SW480 (cell line): ENCODE results near the gene SOX8.

Source experiments
- DNase-seq: peaks from one replicate; pipeline ENCODE4 v3.0.0-alpha.2; 2016; ENCODE audit warnings: low spot score

The SOX8 gene

DNA sequence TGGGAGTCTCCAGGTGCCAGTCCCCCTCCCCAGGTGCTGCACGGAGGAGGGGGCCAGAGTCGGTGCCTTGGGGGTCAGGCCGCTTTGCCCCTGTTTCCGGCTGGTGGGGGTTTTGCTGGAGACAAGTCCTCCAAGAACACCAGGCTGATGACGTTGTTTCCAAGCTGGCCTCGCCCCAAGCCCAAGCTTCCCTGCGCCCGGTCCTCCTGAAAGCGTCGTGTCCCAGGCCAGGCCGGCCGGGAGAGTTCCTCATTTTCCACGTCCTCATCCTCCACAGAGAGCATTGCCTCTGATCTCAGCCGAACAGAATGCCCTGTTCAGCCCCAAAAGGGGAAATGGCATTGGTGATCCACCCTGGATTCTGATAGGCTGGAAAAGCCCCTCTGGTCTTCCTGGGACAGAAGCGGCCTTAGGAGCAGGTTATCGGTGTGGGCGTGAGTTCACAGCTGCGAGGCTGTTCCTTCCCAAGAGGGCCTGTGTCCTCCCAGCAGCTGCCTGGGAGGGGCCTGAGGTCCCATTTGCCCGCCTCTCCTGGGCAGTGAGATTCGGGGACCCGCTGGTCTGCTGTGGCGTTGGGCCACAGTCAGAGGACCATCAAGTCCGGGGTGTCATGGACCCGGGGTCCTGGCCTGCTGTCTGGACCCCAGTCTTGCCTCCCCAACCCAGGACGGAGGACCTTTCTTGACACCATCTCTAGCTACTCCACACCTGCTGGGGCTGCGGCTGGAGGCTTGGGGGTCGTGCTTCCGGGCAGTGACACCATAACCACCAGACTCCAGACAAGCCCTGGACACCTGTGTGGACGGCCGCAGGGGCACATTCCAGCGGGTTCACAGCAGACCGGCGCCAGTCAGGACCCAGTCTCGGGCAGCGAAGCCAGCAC is 7.1 kb downstream of the SOX8 start:
- no peak for DNase-seq

- DNase-seq = no peak
These were observed 7.8 kb downstream of the SOX8 start for GRCh38 chr16:989354-989814.

- DNase-seq = no peak
These were observed 9.1 kb downstream of the SOX8 start for GRCh38 chr16:990516-991291.

GRCh38 chr16:991345-991744 is 9.8 kb downstream of the SOX8 start:
- DNase-seq = no peak

DNA sequence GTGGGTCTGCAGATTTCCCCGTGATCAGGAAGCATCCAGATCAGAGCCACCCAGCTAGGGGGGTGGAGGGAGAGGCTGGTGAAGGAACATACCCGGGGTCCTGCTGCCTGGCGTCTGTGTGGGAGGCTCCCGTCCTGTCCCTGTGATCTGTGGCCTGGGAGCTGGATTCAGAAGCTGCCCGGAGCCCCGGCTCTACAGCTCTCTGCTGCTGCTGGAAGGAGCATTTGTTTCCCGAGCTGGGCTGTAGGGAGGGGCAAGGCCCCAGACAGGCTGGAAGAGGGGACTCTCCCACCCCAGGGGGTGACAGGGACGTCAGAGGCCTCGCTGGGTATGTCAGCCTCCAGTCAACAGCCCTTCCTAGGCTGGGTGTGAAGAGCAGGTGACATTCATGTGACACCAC is 10.2 kb downstream of the SOX8 start:
- no peak for DNase-seq

- DNase-seq = no peak
These were observed 12.2 kb downstream of the SOX8 start for GRCh38 chr16:993731-994130.

DNA sequence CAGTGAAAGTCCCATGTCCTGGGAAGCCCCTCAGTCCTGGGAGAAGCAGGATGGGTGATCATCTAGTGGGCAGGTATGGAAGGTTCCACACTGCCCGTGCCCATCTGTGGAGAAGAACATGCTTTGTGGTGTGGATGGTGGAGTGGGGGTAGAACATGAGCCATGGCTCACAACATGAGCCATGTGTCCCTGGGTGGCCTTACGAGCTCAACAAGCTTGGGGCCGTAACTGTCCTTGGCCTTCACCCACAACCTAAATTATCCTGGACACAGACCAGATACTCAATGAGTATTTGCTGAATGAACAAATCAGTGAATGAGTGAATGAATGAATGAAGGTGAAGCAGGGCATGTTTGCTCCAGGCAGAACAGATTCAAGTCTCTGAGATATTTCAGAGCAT is 13.5 kb downstream of the SOX8 start:
- DNase-seq = no peak

DNA sequence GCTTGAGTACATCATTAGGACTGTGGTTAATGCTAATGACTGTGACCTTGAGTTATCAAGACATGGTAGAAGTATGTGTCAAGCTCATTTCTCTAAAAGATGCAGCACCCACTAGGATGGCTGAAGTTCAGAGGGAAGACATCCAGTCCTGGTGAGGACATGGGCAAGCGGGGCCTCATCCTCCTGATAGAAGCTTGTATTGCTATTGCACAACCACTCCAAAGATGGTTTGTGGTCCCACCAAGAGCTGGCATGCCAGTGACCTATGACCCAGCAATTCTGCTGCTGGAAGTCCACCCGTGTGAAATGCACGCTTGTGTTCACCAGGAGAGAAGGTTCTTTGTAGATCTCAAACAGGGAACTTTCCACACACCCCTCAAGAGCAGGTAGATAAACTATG is 14.2 kb downstream of the SOX8 start:
- DNase-seq = no peak

- DNase-seq = no peak
These were observed 15.1 kb downstream of the SOX8 start for GRCh38 chr16:996681-997080.

DNA sequence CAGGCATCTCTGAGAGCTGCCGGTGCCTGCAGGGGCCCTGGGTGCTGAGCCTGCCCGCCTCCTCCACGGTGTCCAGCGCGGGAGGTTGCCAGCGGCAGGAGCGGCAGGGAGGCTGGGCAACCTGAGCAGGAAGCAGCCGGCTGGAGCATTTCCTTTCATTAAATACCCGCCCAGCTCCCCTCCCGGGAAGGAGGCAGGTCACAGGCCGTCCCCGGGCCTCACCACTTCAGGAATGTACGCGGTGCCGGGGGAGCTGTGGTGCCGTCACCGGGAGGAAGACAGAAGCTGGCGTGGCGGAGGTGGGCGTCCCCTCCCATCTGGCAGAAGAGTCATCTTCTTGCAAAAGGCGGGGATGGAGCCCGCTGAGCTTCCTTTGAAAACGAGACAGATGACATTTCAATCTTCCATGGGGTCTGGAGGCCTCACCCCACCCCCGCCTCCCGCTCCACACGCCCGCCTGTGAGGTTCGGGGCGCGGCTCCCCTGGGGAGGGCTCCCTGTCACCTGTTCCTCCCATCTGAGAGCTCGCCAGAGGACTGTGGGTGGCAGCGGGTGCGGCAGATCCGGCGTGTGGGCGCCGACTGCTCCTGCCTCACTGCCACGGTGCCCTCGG is 16.0 kb downstream of the SOX8 start:
- peak; percentile 82 for DNase-seq

DNA sequence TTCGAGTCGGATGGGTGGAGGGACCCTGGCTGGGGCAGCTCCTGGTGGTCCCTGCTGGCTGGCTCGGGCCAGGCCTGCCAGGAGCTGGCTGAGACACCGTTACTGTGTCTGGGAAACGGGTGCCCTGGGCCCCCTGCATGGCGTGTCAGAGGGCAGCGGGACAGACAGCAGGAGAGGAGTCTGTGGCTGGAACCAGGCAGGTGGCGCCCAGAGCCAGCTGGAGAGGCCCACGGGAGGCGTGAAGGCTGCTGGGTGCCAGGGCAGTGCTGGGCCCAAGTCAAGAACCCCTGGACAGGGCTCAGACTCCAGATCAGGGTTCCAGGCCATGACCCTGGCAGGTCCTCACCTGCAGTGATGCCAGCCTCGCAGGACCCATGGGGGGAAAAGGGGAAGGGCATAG is 16.6 kb downstream of the SOX8 start:
- DNase-seq = no peak

GRCh38 chr16:998615-999014 is 17.0 kb downstream of the SOX8 start:
- DNase-seq = no peak

DNA sequence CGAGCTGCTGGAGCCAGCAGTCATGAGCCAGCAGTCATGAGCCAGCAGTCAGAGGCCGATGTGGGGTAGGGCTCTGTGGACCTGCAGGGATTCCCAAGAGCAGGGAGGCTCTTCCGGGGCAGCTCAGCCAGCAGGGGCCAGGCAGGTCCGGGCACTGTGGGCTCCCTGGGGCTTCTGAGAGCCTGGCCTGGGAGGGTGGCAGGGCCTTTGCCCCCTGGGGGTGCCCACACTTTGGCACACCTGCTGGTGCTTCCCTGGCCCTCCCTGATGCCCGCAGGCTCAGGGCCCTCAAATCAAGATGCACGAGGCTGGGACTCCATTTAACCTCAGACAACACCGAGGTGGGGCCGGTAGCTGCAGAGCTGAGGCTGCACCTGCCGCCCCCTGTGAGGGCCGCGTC is 18.1 kb downstream of the SOX8 start:
- DNase-seq = no peak

DNA sequence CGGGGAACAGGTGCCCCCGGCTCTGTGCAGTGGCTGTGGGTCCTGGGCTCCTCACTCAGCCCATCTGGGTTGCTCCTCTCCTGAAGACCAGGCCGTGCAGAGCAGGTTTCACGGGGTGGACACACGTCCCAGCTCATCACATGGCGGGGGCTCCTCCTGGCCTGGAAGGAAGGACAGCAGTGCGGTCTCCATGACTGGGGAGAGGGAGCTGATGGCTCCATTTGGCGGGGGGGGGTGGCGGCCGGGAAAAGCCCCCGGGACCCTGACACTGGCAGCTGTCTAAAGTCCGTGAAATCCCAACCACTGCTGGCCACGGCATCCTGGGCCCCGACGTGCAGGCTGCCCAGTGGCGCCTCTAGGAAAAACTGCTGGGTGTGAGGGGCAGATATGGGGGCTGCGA is 19.0 kb downstream of the SOX8 start:
- no peak for DNase-seq

- no peak for DNase-seq
These were observed 19.5 kb downstream of the SOX8 start for GRCh38 chr16:1001096-1001495.

GRCh38 chr16:1002399-1003166 is 21.0 kb downstream of the SOX8 start:
- peak; percentile 91 for DNase-seq

DNA sequence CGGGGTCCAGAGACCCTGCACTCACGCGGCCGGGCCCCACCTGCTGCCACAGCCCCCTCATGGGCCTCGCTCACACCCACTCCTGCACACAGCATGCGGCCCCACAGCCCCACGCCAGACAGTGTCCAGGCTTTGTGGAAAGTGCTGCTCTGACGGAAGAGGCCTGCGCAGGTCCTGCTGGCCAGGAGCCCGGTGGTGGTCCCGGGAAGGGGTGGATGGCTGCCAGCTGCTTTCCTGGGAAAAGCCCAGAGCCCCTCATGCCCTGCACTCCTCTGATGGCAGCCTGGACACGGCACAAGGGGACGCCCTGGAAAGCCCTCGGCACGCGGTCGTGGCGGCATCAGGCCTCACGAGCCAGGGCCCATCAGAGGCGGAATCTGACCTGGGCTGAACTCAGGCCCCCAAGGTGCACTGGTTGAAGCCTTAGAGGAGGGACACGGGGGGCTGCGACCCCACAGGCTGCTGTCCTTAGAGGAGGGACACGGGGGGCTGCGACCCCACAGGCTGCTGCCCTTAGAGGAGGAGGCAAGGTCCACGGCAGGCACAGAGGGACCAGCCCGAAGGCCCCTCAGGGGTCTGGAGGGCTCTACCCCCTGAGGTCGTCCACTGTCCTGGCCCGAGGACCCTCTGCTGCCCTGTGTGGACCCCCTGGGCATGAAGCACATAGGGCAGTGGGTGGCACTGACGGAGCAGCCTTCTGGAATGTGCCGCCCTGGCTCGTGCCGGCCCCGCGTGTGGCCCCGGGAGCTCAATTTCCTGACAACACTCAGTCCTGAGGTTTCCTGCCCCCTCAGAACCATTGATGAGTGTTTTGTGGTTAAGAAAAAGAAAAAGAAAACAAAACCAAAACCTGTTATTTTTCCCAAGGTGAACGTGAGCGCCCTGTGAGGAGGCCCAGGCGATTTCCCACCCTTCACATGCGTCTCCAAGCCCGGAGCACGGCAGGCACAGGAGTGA is 22.1 kb downstream of the SOX8 start:
- no peak for DNase-seq

DNA sequence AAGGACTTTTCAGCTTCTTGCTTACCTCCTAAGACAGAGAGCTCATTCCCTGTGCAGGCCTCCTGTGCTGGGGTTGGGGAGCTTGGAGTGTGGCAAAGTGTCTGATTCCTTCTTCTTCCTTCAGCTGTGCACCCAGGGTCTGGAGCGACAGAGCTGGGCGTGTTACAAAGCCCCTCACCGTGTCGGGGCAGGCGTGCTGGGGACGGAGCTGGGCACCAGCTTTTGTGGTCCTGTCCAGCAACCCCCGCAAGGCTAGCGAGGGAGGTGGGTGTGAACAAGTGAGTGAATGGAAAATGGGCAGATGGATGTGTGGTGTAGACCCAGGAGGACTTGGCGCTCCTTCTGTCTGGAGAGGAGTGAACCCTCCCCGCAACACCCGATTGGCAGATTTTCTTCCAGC is 23.7 kb downstream of the SOX8 start:
- DNase-seq = no peak

DNA sequence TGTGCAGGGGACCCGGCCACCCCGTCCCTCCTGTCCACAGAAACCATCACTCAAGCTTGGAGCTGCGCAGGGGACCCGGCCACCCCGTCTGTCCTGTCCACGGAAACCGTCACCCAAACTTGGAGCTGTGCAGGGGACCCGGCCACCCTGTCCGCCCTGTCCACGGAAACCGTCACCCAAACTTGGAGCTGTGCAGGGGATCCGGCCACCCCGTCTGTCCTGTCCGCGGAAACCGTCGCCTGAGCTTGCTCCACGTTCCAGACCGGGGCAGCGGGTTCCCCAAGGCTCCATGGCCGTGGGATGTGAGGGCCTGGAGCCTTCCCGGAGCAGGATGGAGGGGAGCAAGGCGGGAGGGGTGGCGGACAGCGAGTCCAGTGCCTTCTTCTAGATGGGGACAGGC is 25.2 kb downstream of the SOX8 start:
- DNase-seq = no peak

DNA sequence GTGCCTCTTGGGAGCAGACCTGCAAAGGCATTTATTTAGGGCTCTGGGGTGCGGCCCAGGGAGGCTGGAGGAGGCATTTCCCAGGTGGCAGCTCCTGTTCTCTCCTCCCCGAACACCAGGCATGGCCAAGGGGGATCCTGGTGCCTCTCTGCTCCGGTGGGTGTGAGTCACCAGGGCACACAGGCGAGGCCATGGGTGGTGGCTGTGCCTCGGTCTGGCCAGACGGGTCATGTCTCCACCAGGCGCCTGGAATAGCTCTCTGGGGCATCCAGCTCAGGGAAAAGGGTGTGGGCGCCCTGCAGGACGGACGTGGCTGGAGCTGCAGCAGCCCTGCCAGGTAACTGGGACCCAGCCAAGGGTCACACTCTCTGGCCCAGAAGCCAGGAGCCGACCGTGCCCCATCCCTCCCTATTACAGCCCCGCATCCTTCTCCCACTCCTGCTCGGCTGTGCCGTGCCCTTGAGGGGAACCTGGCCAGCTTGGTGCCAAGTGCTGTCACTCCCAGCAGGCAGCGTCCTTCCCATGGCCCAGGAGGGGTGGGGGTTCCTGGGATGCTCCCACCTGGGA is 25.8 kb downstream of the SOX8 start:
- peak; percentile 56 for DNase-seq

DNA sequence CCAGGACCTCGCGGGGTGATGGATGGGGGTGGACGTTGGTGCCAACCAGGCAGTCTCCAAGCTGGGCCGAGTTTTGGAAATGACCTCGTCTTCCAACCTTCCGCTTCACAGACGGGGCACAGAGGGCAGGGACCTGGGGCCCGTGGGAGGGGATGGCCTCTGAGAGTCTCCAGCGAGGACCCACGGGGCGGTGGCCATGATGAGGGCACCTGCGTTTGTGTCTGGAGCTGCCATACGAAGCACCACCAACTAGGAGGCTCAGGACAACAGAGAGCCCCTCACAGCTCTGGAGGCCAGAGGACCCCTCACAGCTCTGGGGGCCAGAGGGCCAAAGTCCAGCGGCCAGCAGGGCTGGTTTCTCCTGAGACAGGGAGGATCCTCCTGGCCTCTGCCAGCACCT is 26.5 kb downstream of the SOX8 start:
- DNase-seq = no peak
